A549 (cell line): ENCODE measurements around the gene TCF4.

ENCODE experiments used
- POLR2A ChIP-seq: IDR thresholded peaks from 2 replicates; pipeline ENCODE4 v1.6.1; 2012; ENCODE audit warnings: mild to moderate bottlenecking, low read length
- TF ChIP-seq, protein P1 (sequence below): fragments of >200 bp; sonication (Bioruptor Twin); formaldehyde crosslinking; IDR thresholded peaks from 3 replicates; pipeline ENCODE4 v1.5.1; 2016

DNA sequence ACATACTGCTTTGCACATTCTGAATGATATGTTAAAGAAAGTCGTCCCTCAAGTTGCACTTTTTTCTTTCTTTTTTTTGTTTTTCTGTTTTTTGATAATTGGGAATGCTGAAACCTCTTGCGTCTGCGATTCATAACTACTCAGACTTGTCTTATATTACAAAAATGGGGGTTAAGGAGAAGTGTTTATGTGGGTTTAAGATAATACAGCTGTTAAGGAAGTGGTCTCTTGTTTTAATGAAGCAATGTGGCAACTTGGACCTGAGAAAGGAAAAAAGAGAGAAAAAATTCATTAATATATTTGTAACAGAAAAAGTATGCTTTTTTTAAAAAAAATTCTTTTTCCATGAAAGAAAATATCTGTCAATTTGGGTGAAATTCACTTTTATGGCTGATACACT lies 360.2 kb downstream of the TCF4 start:
- TF ChIP-seq, protein P1, sequence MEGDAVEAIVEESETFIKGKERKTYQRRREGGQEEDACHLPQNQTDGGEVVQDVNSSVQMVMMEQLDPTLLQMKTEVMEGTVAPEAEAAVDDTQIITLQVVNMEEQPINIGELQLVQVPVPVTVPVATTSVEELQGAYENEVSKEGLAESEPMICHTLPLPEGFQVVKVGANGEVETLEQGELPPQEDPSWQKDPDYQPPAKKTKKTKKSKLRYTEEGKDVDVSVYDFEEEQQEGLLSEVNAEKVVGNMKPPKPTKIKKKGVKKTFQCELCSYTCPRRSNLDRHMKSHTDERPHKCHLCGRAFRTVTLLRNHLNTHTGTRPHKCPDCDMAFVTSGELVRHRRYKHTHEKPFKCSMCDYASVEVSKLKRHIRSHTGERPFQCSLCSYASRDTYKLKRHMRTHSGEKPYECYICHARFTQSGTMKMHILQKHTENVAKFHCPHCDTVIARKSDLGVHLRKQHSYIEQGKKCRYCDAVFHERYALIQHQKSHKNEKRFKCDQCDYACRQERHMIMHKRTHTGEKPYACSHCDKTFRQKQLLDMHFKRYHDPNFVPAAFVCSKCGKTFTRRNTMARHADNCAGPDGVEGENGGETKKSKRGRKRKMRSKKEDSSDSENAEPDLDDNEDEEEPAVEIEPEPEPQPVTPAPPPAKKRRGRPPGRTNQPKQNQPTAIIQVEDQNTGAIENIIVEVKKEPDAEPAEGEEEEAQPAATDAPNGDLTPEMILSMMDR: no peak
- no peak for TF ChIP-seq POLR2A
